ENCODE measurements around the gene SDF4. TPM values are rescaled to one million over a fixed set of nuclear protein-coding genes. Genes with fewer than 3 reads are reported as not detected.
A peak's percentile ranks its signal among the peaks of the same experiment; 100 is the strongest.

Gene SDF4, protein sequence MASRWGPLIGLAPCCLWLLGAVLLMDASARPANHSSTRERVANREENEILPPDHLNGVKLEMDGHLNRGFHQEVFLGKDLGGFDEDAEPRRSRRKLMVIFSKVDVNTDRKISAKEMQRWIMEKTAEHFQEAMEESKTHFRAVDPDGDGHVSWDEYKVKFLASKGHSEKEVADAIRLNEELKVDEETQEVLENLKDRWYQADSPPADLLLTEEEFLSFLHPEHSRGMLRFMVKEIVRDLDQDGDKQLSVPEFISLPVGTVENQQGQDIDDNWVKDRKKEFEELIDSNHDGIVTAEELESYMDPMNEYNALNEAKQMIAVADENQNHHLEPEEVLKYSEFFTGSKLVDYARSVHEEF
- 123 TPM for polyA plus RNA-seq (2013, experiment 1 of 2)
- 109 TPM for polyA plus RNA-seq (2013, experiment 2 of 2)

GRCh38 chr1:1231400-1232207 lies at the start of gene SDF4:
Gene SDF4, minus strand, starts transcription at chr1:1232001. Its CDS starts 3,229 bp downstream, at chr1:1228772.
- WGBS, 2 experiments (ENCODE audit: insufficient coverage in 2 of 2): 0% methylated on average over 91 to 94 of the region's 99 CpGs
- no peaks in the 10 kb centered on the region for H3K9me3 ChIP-seq (ENCODE audit: control insufficient read depth, low read length)
- H3K27ac ChIP-seq (ENCODE audit: low read depth, low read length, severe bottlenecking): peak within 1 kb of the TSS; percentile 86

GRCh38 chr1:1280782-1281481 lies 49.1 kb upstream of the SDF4 start:
- Histone ChIP-seq H3K9me3 (ENCODE audit: control insufficient read depth, low read length) (no peaks in the 10 kb centered on the region), H3K27ac (ENCODE audit: low read depth, low read length, severe bottlenecking) (no peak overlapping the region), H3K36me3 (ENCODE audit: control insufficient read depth, insufficient read depth, low read length) (no peaks in the 10 kb centered on the region), H3K4me3 (ENCODE audit: extremely low read depth, insufficient read depth, low read length, poor library complexity, severe bottlenecking) (no peak overlapping the region), H3K4me1 (ENCODE audit: control insufficient read depth, insufficient read depth, low read length, poor library complexity, severe bottlenecking) (no peaks in the 10 kb centered on the region)
- 89 to 95% methylated on average over 17 to 21 of the region's 21 CpGs for WGBS, 2 experiments (ENCODE audit: insufficient coverage in 2 of 2)

More at GRCh38 chr1:1231400-1232207, at the start of gene SDF4:
- Histone ChIP-seq H3K36me3 (ENCODE audit: control insufficient read depth, insufficient read depth, low read length) (peaks cover 45% of the 10 kb centered on the region), H3K4me1 (ENCODE audit: control insufficient read depth, insufficient read depth, low read length, poor library complexity, severe bottlenecking) (peaks cover 8% of the 10 kb centered on the region), H3K4me3 (ENCODE audit: extremely low read depth, insufficient read depth, low read length, poor library complexity, severe bottlenecking) (peak within 1 kb of the TSS; percentile 84)

DNA sequence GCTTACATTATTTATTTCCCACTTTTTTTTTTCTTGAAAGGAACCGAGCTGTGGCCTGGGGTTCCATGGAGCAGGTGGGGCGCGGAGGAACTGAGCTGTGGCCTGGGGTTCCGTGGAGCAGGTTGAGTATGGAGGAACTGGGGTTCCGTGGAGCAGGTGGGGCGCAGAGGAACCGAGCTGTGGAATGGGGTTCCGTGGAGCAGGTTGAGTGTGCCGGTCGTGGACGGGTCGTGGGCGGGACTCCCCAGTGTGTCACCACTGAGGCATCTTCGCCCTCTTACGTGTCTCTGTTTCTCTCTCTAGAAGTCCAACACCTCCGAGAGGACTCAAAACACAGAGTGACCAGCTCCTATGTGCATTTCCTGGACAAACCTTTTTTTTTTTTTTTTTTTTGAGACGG lies 47.2 kb upstream of the SDF4 start:
- no peak overlapping the region for H3K4me3 ChIP-seq (ENCODE audit: extremely low read depth, insufficient read depth, low read length, poor library complexity, severe bottlenecking)
- no peaks in the 10 kb centered on the region for H3K9me3 ChIP-seq (ENCODE audit: control insufficient read depth, low read length)
- no peak overlapping the region for H3K27ac ChIP-seq (ENCODE audit: low read depth, low read length, severe bottlenecking)
- 93 to 94% methylated on average over 11 to 13 of the region's 17 CpGs for WGBS, 2 experiments (ENCODE audit: insufficient coverage in 2 of 2)
- no peaks in the 10 kb centered on the region for H3K36me3 ChIP-seq (ENCODE audit: control insufficient read depth, insufficient read depth, low read length)
- no peaks in the 10 kb centered on the region for H3K4me1 ChIP-seq (ENCODE audit: control insufficient read depth, insufficient read depth, low read length, poor library complexity, severe bottlenecking)

DNA sequence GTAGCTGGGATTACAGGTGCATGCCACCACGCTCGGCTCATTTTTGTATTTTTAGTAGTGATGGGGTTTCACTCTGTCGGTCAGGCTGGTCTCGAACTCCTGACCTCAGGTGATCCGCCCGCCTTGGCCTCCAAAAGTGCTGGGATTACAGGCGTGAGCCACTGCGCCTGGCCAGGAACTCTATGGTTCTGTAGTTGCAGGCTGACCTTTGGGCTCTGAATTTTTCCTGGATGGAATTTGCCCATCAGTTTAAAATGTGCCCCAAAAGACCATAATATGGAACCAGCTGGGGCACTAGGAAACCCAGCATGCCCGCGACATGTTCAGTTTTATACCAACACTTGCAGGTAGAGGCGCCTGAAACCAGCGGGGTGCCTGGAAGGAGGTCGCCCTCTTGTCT lies 46.8 kb upstream of the SDF4 start:
- WGBS, 2 experiments (ENCODE audit: insufficient coverage in 2 of 2): 92 to 97% methylated on average over 10 of the region's 13 CpGs
- H3K4me3 ChIP-seq (ENCODE audit: extremely low read depth, insufficient read depth, low read length, poor library complexity, severe bottlenecking): no peak overlapping the region
- no peaks in the 10 kb centered on the region for H3K4me1 ChIP-seq (ENCODE audit: control insufficient read depth, insufficient read depth, low read length, poor library complexity, severe bottlenecking)
- H3K9me3 ChIP-seq (ENCODE audit: control insufficient read depth, low read length): no peaks in the 10 kb centered on the region
- no peak overlapping the region for H3K27ac ChIP-seq (ENCODE audit: low read depth, low read length, severe bottlenecking)
- no peaks in the 10 kb centered on the region for H3K36me3 ChIP-seq (ENCODE audit: control insufficient read depth, insufficient read depth, low read length)

GRCh38 chr1:1275836-1276235 lies 44.0 kb upstream of the SDF4 start:
- 88 to 95% methylated on average over 5 to 9 of the region's 9 CpGs for WGBS, 2 experiments (ENCODE audit: insufficient coverage in 2 of 2)
- Histone ChIP-seq H3K36me3 (ENCODE audit: control insufficient read depth, insufficient read depth, low read length) (peaks cover 11% of the 10 kb centered on the region), H3K4me1 (ENCODE audit: control insufficient read depth, insufficient read depth, low read length, poor library complexity, severe bottlenecking) (peaks cover 9% of the 10 kb centered on the region), H3K9me3 (ENCODE audit: control insufficient read depth, low read length) (no peaks in the 10 kb centered on the region), H3K4me3 (ENCODE audit: extremely low read depth, insufficient read depth, low read length, poor library complexity, severe bottlenecking) (no peak overlapping the region), H3K27ac (ENCODE audit: low read depth, low read length, severe bottlenecking) (no peak overlapping the region)

DNA sequence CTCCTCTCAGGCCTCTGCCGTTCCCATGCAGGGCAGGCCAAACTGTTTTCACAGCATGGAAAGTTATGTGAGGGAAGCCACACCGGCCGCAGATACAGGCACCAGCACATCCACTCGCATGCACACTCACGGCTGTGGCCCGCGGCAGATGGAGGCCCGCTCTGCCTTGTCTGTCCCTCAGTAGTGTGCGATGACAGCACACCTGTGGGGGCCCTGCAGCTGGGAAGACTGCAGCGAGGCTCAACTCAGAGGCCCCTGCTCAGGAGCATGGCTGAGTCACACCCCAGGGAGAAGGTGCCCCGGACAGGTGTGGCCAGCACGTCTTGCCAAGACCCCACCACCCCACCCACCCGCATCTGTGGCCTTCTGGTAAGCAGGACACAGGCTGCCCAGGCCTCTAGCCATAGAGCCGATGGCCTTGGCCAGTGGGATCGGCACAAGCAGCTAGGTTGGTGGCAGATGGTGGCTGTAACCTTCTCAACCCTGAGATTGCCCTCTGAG lies 43.2 kb upstream of the SDF4 start:
- peaks cover 18% of the 10 kb centered on the region for H3K36me3 ChIP-seq (ENCODE audit: control insufficient read depth, insufficient read depth, low read length)
- 91 to 97% methylated on average over 11 to 13 of the region's 15 CpGs for WGBS, 2 experiments (ENCODE audit: insufficient coverage in 2 of 2)
- H3K9me3 ChIP-seq (ENCODE audit: control insufficient read depth, low read length): no peaks in the 10 kb centered on the region
- H3K27ac ChIP-seq (ENCODE audit: low read depth, low read length, severe bottlenecking): no peak overlapping the region
- H3K4me3 ChIP-seq (ENCODE audit: extremely low read depth, insufficient read depth, low read length, poor library complexity, severe bottlenecking): no peak overlapping the region
- peaks cover 9% of the 10 kb centered on the region for H3K4me1 ChIP-seq (ENCODE audit: control insufficient read depth, insufficient read depth, low read length, poor library complexity, severe bottlenecking)

- Histone ChIP-seq H3K36me3 (ENCODE audit: control insufficient read depth, insufficient read depth, low read length) (peaks cover 22% of the 10 kb centered on the region), H3K9me3 (ENCODE audit: control insufficient read depth, low read length) (no peaks in the 10 kb centered on the region), H3K27ac (ENCODE audit: low read depth, low read length, severe bottlenecking) (no peak overlapping the region), H3K4me1 (ENCODE audit: control insufficient read depth, insufficient read depth, low read length, poor library complexity, severe bottlenecking) (peaks cover 9% of the 10 kb centered on the region), H3K4me3 (ENCODE audit: extremely low read depth, insufficient read depth, low read length, poor library complexity, severe bottlenecking) (peak overlapping the region; percentile 87)
- WGBS, 2 experiments (ENCODE audit: insufficient coverage in 2 of 2): 40 to 62% methylated on average over 20 to 24 of the region's 31 CpGs
These were observed 42.6 kb upstream of the SDF4 start for GRCh38 chr1:1274299-1274930.

DNA sequence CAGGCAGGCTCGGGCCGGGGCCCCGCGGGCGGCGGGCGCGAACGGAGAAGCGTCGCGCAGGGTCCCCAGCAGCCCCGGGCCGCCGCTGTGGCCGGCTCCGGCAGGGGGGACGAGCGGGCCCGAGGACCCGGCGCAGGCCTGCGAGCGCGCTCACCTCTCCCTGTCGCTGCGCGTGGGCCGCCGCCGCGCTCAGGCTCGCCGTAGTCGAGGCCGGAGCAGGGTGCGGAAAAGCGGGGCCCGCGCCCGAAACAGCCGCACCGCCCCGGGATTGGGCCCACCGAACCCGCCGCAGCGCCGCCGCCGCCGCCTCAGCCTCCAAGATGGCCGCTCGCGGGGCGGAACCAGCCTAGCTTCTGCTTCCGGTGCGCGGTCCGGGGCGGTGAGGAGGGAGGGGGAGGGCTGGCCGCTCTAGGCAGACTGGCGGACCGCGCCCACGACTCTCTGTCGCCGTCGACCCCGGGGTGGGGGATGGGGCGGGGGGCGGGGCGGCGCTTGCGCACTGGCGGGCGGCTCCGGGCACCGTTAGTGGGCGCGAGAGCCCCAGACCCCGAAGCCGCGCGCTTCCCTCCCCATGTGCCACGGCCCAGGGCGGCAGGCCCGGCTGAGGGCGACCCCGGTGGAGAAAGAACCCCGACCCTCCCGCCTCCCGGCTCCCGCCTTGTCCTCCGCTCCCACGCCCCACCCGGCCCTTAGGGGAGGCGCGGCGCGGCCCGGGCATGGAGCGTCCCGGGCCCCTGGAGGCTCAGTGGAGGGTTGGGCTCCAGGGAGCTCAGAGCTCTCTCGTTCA lies 41.9 kb upstream of the SDF4 start, which contains the start of gene UBE2J2:
TSS of gene UBE2J2 (minus strand) at position 343 of the 787 bp plus-strand sequence. CDS start 5,862 bp downstream, outside the sequence.
- H3K4me3 ChIP-seq (ENCODE audit: extremely low read depth, insufficient read depth, low read length, poor library complexity, severe bottlenecking): peak within 1 kb of the TSS; percentile 87
- peak within 1 kb of the TSS; percentile 45 for H3K27ac ChIP-seq (ENCODE audit: low read depth, low read length, severe bottlenecking)
- 0% methylated on average over 55 to 69 of the region's 105 CpGs for WGBS, 2 experiments (ENCODE audit: insufficient coverage in 2 of 2)
- H3K36me3 ChIP-seq (ENCODE audit: control insufficient read depth, insufficient read depth, low read length): peaks cover 25% of the 10 kb centered on the region
- peaks cover 9% of the 10 kb centered on the region for H3K4me1 ChIP-seq (ENCODE audit: control insufficient read depth, insufficient read depth, low read length, poor library complexity, severe bottlenecking)
- H3K9me3 ChIP-seq (ENCODE audit: control insufficient read depth, low read length): no peaks in the 10 kb centered on the region

GRCh38 chr1:1273209-1273511 lies 41.4 kb upstream of the SDF4 start:
- H3K9me3 ChIP-seq (ENCODE audit: control insufficient read depth, low read length): no peaks in the 10 kb centered on the region
- 0 to 1% methylated on average over 31 of the region's 31 CpGs for WGBS, 2 experiments (ENCODE audit: insufficient coverage in 2 of 2)
- H3K4me3 ChIP-seq (ENCODE audit: extremely low read depth, insufficient read depth, low read length, poor library complexity, severe bottlenecking): peak overlapping the region; percentile 87
- peaks cover 9% of the 10 kb centered on the region for H3K4me1 ChIP-seq (ENCODE audit: control insufficient read depth, insufficient read depth, low read length, poor library complexity, severe bottlenecking)
- H3K27ac ChIP-seq (ENCODE audit: low read depth, low read length, severe bottlenecking): peak overlapping the region; percentile 45
- H3K36me3 ChIP-seq (ENCODE audit: control insufficient read depth, insufficient read depth, low read length): peaks cover 30% of the 10 kb centered on the region
